SK-N-DZ (cell line): ENCODE data around the gene NRG3.

Source experiments
- DNase-seq: peaks from one replicate; pipeline ENCODE4 v3.0.0-alpha.2; 2015; ENCODE audit warnings: low spot score

NRG3 gene

DNA sequence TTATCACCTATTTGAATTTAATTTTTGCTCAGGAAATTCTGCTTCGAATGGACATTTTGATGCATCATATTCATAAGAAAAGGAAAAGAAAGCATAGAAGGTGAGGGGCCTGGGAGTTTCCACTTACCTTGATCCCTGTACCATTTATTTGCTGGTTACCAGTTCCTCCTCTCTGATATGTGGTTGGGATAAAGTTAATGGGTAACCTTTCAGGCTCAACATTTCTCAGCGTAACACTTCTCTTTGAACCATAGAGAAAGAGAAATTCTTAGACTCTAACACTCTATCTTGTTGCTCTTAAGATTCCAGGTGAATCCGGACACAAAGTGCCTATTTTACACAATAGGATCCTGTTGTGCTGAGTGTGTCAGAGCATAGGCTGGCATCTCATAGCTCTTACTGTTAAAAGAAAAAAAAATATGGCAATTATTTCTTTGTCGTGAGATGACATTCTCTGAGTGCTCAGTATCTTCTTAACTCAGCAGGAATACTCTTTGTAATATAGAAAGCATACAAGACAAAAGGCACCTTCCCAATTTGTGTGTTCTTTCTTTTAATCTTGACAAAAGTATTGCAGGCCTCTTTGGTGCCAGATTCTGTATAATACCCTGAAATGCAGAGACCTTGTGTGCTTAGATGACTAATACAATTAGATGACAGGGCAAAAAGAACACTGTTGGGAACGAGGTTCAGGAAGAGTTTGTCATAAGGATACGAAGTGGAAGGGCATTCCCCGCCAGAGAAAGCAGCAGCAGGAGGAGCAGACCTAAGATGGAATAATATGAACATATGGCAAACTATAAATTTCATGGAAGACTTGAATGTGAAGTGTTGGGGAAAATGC is 689.6 kb downstream of the NRG3 start:
- no peak for DNase-seq

DNA sequence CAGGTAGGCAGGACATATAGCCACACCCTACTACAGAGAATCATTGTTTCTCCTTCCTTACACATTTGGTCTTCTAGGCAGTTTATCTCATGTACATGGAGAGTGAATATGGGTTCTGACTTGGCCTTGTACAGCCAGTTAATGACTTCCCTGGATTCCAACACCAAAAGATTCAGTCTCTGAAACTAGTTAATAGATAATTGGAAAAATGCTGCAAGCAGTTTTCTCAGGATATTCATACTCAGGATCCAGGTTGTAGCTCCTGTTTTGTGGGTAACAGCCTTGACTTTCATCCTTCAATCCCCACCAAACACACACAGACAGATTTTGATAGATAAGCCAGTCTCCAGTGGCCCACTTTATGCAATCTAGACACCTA is 690.2 kb downstream of the NRG3 start:
- no peak for DNase-seq

DNA sequence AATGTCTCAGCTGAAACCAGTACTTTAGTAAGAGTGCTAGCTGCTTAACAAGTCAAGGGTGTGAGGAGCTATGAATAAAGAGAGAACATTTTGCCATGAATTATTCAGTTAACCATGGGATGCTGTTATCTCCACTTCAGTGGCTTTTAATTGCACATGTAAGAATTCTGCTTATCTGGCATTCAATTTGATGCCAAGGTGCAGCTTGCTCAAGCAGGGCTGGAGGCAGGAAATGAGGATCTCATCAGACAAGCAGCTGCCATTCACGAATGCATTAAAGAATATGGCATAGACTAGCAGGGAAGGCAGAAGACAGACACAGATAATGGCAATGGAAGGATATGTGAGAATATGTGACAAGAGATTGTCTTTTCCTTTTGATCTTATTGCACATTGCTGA is 697.8 kb downstream of the NRG3 start:
- peak; percentile 23 for DNase-seq

- DNase-seq, result peak; percentile 57
Observed at GRCh38 chr10:82574081-82574480, 699.1 kb downstream of the NRG3 start.

GRCh38 chr10:82575318-82575717 is 700.3 kb downstream of the NRG3 start:
- no peak for DNase-seq

GRCh38 chr10:82576093-82576492 is 701.1 kb downstream of the NRG3 start:
- DNase-seq, result no peak

GRCh38 chr10:82581940-82582339 is 706.9 kb downstream of the NRG3 start:
- no peak for DNase-seq

GRCh38 chr10:82591421-82591820 is 716.4 kb downstream of the NRG3 start:
- no peak for DNase-seq

DNA sequence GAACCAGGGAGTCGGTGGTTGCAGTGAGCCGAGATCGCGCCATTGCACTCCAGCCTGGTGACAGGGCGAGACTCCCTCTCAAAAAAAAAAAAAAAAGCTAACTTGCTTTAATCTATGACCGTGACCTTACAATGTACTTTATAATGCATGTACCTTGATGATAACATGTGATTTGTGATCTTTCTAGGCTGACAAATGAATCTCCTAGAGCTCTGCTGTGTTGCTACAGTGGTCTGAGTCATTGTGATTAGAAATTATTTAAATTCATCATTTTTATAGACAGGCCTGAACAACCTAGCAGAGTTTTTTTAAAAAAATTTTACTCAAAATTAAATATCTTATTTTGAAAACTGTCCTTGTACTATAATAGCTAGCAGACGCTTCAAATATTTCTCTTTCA is 722.8 kb downstream of the NRG3 start:
- no peak for DNase-seq

DNA sequence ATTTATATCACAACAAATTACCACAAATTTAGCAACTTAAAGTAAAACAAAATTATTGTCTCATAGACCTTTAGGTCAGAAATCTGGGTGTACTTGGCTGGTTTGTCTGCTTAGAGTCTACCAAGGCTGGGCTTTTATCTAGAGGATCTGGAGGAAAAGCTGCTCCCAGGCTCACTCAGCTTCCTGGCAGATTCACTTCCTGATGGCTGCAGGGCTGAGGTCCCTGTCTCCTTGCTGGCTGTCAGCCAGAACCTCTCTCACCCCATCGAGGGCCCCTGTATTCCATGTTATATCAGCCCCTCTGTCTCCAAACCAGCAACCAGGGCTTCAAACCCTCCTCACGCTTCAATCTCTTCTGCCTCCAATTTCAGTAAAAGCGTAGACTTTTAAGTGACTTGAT is 734.9 kb downstream of the NRG3 start:
- DNase-seq, result peak; percentile 88

- no peak for DNase-seq
Observed at GRCh38 chr10:82618007-82618406, 743.0 kb downstream of the NRG3 start.

GRCh38 chr10:82621680-82622079 is 746.7 kb downstream of the NRG3 start:
- no peak for DNase-seq

DNA sequence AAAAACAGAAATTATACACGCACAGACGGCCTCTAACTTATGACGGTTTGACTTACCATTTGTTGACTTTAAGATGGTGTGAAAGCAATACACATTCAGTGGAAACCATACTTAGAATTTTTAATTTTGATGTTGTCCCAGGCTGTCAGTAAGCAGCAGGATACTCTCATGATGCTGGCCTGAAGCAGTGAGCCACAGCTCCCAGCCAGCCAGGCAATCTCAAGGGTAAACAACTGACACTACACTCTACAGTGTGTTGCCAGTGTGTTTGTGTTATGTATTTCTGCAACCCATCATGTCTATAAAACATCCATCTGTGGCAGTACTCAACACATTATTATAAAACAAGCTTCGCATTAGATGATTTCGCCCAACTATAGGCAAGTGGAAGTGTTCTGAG is 747.5 kb downstream of the NRG3 start:
- no peak for DNase-seq

- DNase-seq, result peak; percentile 99
Observed at GRCh38 chr10:82625512-82626189, 750.7 kb downstream of the NRG3 start.

DNA sequence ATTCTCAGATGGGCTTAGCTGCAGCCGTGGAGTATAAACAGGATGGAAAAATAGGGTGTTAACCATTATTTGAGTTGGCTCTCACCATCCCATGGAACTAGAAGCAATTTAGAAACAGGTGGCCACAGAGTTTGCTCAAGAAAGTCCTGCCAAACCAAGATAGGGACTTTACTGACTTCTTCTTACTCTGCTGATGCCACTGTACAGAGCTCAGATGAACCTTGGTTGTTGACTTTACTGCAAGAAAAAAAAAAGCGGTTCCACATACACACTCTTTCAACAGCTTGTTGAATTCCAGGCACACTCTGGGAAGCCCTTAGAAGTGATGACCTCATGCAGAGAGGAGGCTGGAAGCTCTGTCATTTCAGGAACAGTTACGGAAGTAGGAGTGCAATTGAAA is 753.4 kb downstream of the NRG3 start:
- no peak for DNase-seq

GRCh38 chr10:82643076-82643475 is 768.1 kb downstream of the NRG3 start:
- DNase-seq, result peak; percentile 93

- DNase-seq, result no peak
Observed at GRCh38 chr10:82643601-82644000, 768.6 kb downstream of the NRG3 start.

DNA sequence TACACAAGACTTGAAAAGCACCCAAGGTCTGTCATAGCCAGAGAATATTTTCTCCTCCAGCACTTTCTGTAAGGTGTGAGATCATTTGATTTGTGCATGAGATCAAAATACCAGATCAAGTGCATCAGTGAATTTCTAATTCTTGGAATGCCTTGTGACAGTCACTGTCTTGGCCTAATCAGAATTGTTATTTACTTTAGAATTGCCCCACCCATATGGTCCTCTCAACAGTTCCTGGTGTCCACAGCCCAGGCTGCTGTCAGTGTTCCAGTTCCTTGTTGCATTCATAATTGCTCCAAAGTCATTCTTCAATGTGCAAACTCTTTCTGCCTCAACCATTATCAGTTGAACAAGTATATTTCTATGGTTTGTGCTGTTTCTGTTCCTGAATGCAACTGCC is 770.2 kb downstream of the NRG3 start:
- DNase-seq, result no peak

DNA sequence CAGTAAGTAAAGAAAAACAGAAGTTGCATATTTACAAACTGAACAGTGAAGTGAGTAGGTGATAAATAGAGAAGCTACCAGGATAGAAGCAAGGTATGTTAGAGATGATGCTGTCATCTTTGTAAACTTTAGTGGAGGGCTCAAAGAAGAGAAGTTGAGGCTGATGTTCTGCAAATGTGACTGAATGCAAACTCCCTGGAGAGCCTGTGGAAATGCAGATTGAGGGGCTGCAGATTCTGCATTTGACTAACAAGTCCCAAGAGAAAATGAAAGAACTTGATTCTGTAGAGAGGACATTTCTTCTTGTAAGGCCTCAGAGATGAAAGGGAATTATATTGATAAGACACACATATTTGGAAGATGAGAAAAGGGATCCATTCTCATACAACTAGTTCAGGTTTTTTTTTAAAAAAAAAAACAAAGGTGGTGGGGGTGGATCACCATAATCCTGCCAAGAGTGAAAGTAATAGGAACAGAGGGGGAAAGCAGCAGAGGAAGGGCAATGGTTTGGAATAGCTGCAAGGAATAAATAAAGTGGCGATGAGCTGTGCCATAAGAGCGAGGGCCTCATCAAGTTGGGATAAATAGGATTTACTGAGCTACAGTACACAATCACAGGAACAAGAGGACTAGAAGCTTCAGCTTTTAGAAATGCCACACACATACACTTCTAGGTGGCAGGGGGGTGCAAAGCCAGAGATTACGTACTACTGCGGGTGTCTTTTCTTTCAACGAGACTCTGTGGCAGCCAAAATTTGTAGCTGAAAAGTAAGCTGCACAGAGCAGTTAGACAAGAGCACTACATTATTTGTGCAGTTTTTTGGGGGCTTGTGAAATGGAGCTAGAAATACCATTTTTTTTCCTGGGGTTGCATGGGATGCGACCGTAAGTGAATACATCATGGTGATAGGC is 778.5 kb downstream of the NRG3 start:
- no peak for DNase-seq

GRCh38 chr10:82660205-82660604 is 785.2 kb downstream of the NRG3 start:
- DNase-seq, result no peak

GRCh38 chr10:82660986-82661385 is 786.0 kb downstream of the NRG3 start:
- no peak for DNase-seq

DNA sequence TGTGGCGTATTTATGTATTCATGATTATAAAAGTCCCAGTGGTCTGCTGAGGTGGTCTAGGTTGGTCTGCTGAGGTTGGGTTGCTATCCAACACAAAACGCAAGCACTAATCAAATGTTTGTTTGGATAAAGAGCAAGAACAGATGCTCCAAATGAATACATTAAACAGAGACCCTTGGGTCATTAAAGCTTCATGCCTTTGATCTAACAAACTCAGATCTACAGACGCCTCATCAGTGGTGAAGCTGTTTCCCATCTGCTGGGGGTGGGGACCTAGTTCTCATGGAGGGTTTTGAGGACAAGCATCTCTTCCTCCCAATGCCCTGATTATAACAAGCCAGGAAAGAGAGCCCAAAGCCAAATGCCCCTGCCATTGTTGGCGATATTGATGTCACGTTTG is 786.7 kb downstream of the NRG3 start:
- peak; percentile 85 for DNase-seq
